Suprapubic skin (tissue), 4 donors: ENCODE measurements around the gene RABAC1. TPM values are rescaled to one million over a fixed set of nuclear protein-coding genes. Genes with fewer than 3 reads are reported as not detected.

Experiments
- DNase-seq, 2 donors: peaks; one replicate each; pipeline ENCODE4 v3.0.0-alpha.2; 2019; ENCODE audit warnings: low spot score in 2 of 2
- H3K27ac ChIP-seq: fragments of 200-600 bp; sonication (generic); one replicate; pipeline ENCODE4 v1.5.1; 2019
- H3K27me3 ChIP-seq: fragments of 200-600 bp; sonication (generic); one replicate; pipeline ENCODE4 v1.5.1; 2019
- H3K36me3 ChIP-seq: fragments of 200-600 bp; sonication (generic); one replicate; pipeline ENCODE4 v1.5.1; 2019
- H3K4me1 ChIP-seq: fragments of 200-600 bp; sonication (generic); one replicate; pipeline ENCODE4 v1.5.1; 2019
- H3K4me3 ChIP-seq: fragments of 200-600 bp; sonication (generic); one replicate; pipeline ENCODE4 v1.5.1; 2019; ENCODE audit warnings: mild to moderate bottlenecking
- H3K9me3 ChIP-seq: fragments of 200-600 bp; sonication (generic); one replicate; pipeline ENCODE4 v1.5.1; 2019
- EP300 ChIP-seq: sonication (generic); formaldehyde crosslinking; IDR thresholded peaks from one replicate; pipeline ENCODE4 v1.6.1; 2017; ENCODE audit warnings: antibody characterized with exemption
- POLR2A ChIP-seq, 2 donors: fragments of 450-650 bp; IDR thresholded peaks; one replicate each; pipeline ENCODE4 v1.6.1; 2017; ENCODE audit warnings: antibody characterized with exemption in 2 of 2, mild to moderate bottlenecking in 2 of 2, moderate library complexity in 2 of 2
- POLR2AphosphoS5 ChIP-seq, 3 donors: sonication (generic); formaldehyde crosslinking; IDR thresholded peaks; one replicate each; pipeline ENCODE4 v1.6.1; 2017; ENCODE audit warnings: antibody characterized with exemption in 3 of 3
- WGBS: methylation state at CpG from one replicate; pipeline ENCODE4 v1.1.5; 2018; 5-methylcytosine and 5-hydroxymethylcytosine counted together
- total RNA-seq, 4 donors: library from RNA; depleted of rRNA; stranded (reverse); fragments of >200 nt; gene quantifications; one replicate each; pipeline ENCODE4 v1.1.0, GENCODE V29; 2016
- TF ChIP-seq, protein P1 (sequence below), 2 donors: fragments of 200-600 bp in 1 of 2; fragments of 450-650 bp in 1 of 2; sonication (generic) in 1 of 2; IDR thresholded peaks; one replicate each; pipeline ENCODE4 v1.5.1; 2016 to 2019; ENCODE audit warnings: antibody characterized with exemption in 2 of 2, mild to moderate bottlenecking in 1 of 2, moderate library complexity in 1 of 2

RABAC1 gene
- total RNA-seq, 4 donors from 2014 or later = 75.2 to 137 (median 125) TPM

DNA sequence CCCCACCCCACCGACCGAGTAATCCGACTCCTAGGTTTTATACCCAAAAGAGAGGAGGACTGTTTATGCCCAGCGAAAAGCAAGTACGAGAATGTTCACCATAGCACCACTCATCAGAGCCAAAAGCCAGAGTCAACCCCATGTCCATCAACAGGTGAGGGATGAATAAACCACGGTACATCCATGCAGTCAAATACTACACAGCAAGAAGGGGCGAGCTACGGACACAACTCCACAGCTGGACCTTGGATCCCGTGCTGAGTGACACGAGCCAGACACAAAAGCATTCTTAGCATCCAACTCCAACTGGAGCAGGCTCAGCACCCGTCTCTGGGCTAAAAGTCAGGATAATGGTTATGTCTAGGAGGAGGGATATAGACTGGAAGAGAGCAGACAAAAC is 12.2 kb upstream of the RABAC1 start:
- Histone ChIP-seq H3K9me3 (no peaks in the 10 kb centered on the region), H3K36me3 (no peaks in the 10 kb centered on the region), H3K4me3 (no peak overlapping the region), H3K27me3 (peaks cover 21% of the 10 kb centered on the region), H3K27ac (no peak overlapping the region), H3K4me1 (no peaks in the 10 kb centered on the region)
- no peak for DNase-seq
- TF ChIP-seq EP300 = no peak
- no peak for TF ChIP-seq POLR2AphosphoS5 (IDR thresholded peaks at IDR 0.05)
- TF ChIP-seq, protein P1, sequence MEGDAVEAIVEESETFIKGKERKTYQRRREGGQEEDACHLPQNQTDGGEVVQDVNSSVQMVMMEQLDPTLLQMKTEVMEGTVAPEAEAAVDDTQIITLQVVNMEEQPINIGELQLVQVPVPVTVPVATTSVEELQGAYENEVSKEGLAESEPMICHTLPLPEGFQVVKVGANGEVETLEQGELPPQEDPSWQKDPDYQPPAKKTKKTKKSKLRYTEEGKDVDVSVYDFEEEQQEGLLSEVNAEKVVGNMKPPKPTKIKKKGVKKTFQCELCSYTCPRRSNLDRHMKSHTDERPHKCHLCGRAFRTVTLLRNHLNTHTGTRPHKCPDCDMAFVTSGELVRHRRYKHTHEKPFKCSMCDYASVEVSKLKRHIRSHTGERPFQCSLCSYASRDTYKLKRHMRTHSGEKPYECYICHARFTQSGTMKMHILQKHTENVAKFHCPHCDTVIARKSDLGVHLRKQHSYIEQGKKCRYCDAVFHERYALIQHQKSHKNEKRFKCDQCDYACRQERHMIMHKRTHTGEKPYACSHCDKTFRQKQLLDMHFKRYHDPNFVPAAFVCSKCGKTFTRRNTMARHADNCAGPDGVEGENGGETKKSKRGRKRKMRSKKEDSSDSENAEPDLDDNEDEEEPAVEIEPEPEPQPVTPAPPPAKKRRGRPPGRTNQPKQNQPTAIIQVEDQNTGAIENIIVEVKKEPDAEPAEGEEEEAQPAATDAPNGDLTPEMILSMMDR (IDR thresholded peaks at IDR 0.05) = no peak
- TF ChIP-seq POLR2A (IDR thresholded peaks at IDR 0.05) = no peak
- WGBS = 86% methylated on average over 11 of the region's 11 CpGs

- Histone ChIP-seq H3K4me3 (no peak overlapping the region), H3K4me1 (no peaks in the 10 kb centered on the region), H3K9me3 (no peaks in the 10 kb centered on the region), H3K27me3 (peaks cover 24% of the 10 kb centered on the region), H3K36me3 (no peaks in the 10 kb centered on the region), H3K27ac (no peak overlapping the region)
- DNase-seq = no peak
- TF ChIP-seq POLR2AphosphoS5 (IDR thresholded peaks at IDR 0.05) = no peak
- no peak for TF ChIP-seq EP300
- TF ChIP-seq POLR2A (IDR thresholded peaks at IDR 0.05) = no peak
- TF ChIP-seq, protein P1 (IDR thresholded peaks at IDR 0.05) = no peak
- WGBS = 89% methylated on average over 17 of the region's 19 CpGs
Measured at GRCh38 chr19:41969772-41970458, 10.8 kb upstream of the RABAC1 start.

GRCh38 chr19:41968751-41969595 is 9.9 kb upstream of the RABAC1 start:
- DNase-seq = no peak
- Histone ChIP-seq H3K36me3 (no peaks in the 10 kb centered on the region), H3K4me1 (no peaks in the 10 kb centered on the region), H3K4me3 (no peak overlapping the region), H3K9me3 (no peaks in the 10 kb centered on the region), H3K27ac (no peak overlapping the region), H3K27me3 (peaks cover 24% of the 10 kb centered on the region)
- TF ChIP-seq EP300 = no peak
- no peak for TF ChIP-seq POLR2A (IDR thresholded peaks at IDR 0.05)
- TF ChIP-seq, protein P1 (IDR thresholded peaks at IDR 0.05) = no peak
- TF ChIP-seq POLR2AphosphoS5 (IDR thresholded peaks at IDR 0.05) = no peak
- 80% methylated on average over 22 of the region's 28 CpGs for WGBS

DNA sequence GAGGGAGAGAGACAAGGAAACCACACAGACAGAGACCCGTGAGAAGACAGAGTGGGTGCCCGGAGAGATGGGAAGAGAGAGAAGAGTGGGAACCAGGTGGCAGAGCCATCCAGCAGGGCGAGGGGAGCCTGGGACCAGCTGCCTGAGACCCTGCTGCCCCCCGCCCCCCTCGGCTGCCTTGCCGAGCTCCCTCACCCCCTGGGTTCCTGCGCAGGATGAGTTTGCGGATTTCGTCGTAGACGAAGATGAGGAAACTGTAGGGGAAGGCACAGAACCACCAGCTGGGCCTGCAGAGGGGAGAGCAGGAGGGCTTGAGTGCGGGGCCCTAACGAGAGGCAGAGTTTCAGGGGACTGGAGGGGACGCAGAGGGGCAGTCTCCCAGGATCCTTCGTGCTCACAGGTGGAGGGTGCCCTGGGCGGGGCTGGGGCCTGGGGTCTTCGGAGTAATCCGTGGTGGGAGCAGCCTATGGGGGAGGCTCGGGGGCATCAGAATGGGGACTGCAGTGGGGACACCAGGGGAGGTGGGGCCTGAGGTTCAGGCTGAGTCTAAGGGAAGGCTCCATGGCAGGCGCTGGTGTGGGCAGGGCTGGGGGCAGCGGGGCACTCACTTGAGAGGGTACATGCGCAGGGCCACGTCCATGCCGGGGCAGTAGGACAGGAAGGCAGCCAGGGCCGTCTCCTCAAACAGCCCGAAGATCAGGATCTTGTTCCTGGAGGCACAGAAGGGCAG is 8.1 kb upstream of the RABAC1 start:
- TF ChIP-seq POLR2A (IDR thresholded peaks at IDR 0.05) (no peak), POLR2AphosphoS5 (IDR thresholded peaks at IDR 0.05) (no peak), EP300 (no peak)
- TF ChIP-seq, protein P1 (IDR thresholded peaks at IDR 0.05) = no peak
- WGBS = 71% methylated on average over 16 of the region's 26 CpGs

More for the DNA sequence above, 8.1 kb upstream of the RABAC1 start:
- Histone ChIP-seq H3K27ac (no peak overlapping the region), H3K36me3 (no peaks in the 10 kb centered on the region), H3K9me3 (no peaks in the 10 kb centered on the region), H3K4me1 (no peaks in the 10 kb centered on the region), H3K4me3 (no peak overlapping the region), H3K27me3 (peaks cover 24% of the 10 kb centered on the region)
- no peak for DNase-seq
